ENCODE results near the gene BACH2. TPM values are rescaled to one million over a fixed set of nuclear protein-coding genes. Genes with fewer than 3 reads are reported as not detected.

BACH2 gene
- total and polyA plus RNA-seq, 2 of the 8 experiments (the other 6 are each of a cell fraction or from before 2014, with no cell fraction given) = 1.9 to 5.9 TPM

DNA sequence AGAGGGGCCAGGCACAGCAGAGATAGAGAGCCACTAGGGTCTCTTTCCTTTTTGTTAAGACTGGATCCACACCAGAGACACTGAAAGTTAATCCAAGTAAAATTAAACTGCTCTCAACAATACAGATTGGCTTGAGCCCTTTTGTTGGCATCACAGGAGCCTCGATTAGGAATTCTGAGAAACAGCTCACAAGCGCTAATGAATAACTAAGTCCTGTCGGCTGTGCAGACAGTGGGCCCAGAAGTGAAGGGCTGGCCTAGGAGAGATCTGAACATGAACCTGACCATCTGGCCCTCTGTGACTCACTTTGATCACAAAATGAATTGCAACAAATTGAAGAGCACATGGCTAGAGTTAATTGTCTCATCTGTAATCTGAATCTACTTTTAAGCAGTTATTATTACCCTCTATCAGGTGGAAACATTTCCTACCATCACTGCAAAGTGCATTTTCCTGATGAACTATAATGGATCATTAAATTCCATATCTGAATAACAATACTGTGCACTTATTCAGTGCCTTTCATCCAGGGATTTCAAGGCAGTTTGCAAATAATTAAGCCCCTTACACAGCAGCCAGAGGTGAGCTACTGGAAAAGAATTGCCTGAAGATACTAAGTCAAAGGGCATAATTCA is 3.2 kb downstream of the BACH2 start (continued):
- TF ChIP-seq, protein P1, sequence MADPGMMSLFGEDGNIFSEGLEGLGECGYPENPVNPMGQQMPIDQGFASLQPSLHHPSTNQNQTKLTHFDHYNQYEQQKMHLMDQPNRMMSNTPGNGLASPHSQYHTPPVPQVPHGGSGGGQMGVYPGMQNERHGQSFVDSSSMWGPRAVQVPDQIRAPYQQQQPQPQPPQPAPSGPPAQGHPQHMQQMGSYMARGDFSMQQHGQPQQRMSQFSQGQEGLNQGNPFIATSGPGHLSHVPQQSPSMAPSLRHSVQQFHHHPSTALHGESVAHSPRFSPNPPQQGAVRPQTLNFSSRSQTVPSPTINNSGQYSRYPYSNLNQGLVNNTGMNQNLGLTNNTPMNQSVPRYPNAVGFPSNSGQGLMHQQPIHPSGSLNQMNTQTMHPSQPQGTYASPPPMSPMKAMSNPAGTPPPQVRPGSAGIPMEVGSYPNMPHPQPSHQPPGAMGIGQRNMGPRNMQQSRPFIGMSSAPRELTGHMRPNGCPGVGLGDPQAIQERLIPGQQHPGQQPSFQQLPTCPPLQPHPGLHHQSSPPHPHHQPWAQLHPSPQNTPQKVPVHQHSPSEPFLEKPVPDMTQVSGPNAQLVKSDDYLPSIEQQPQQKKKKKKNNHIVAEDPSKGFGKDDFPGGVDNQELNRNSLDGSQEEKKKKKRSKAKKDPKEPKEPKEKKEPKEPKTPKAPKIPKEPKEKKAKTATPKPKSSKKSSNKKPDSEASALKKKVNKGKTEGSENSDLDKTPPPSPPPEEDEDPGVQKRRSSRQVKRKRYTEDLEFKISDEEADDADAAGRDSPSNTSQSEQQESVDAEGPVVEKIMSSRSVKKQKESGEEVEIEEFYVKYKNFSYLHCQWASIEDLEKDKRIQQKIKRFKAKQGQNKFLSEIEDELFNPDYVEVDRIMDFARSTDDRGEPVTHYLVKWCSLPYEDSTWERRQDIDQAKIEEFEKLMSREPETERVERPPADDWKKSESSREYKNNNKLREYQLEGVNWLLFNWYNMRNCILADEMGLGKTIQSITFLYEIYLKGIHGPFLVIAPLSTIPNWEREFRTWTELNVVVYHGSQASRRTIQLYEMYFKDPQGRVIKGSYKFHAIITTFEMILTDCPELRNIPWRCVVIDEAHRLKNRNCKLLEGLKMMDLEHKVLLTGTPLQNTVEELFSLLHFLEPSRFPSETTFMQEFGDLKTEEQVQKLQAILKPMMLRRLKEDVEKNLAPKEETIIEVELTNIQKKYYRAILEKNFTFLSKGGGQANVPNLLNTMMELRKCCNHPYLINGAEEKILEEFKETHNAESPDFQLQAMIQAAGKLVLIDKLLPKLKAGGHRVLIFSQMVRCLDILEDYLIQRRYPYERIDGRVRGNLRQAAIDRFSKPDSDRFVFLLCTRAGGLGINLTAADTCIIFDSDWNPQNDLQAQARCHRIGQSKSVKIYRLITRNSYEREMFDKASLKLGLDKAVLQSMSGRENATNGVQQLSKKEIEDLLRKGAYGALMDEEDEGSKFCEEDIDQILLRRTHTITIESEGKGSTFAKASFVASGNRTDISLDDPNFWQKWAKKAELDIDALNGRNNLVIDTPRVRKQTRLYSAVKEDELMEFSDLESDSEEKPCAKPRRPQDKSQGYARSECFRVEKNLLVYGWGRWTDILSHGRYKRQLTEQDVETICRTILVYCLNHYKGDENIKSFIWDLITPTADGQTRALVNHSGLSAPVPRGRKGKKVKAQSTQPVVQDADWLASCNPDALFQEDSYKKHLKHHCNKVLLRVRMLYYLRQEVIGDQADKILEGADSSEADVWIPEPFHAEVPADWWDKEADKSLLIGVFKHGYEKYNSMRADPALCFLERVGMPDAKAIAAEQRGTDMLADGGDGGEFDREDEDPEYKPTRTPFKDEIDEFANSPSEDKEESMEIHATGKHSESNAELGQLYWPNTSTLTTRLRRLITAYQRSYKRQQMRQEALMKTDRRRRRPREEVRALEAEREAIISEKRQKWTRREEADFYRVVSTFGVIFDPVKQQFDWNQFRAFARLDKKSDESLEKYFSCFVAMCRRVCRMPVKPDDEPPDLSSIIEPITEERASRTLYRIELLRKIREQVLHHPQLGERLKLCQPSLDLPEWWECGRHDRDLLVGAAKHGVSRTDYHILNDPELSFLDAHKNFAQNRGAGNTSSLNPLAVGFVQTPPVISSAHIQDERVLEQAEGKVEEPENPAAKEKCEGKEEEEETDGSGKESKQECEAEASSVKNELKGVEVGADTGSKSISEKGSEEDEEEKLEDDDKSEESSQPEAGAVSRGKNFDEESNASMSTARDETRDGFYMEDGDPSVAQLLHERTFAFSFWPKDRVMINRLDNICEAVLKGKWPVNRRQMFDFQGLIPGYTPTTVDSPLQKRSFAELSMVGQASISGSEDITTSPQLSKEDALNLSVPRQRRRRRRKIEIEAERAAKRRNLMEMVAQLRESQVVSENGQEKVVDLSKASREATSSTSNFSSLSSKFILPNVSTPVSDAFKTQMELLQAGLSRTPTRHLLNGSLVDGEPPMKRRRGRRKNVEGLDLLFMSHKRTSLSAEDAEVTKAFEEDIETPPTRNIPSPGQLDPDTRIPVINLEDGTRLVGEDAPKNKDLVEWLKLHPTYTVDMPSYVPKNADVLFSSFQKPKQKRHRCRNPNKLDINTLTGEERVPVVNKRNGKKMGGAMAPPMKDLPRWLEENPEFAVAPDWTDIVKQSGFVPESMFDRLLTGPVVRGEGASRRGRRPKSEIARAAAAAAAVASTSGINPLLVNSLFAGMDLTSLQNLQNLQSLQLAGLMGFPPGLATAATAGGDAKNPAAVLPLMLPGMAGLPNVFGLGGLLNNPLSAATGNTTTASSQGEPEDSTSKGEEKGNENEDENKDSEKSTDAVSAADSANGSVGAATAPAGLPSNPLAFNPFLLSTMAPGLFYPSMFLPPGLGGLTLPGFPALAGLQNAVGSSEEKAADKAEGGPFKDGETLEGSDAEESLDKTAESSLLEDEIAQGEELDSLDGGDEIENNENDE (IDR thresholded peaks at IDR 0.05; ENCODE audit: insufficient replicate concordance, low read length) = no peak
- TF ChIP-seq, protein P2, sequence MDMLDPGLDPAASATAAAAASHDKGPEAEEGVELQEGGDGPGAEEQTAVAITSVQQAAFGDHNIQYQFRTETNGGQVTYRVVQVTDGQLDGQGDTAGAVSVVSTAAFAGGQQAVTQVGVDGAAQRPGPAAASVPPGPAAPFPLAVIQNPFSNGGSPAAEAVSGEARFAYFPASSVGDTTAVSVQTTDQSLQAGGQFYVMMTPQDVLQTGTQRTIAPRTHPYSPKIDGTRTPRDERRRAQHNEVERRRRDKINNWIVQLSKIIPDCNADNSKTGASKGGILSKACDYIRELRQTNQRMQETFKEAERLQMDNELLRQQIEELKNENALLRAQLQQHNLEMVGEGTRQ (IDR thresholded peaks at IDR 0.05; ENCODE audit: low read length) = no peak
